ENCODE measurements around the gene ATRAID. TPM values are rescaled to one million over a fixed set of nuclear protein-coding genes. Genes with fewer than 3 reads are reported as not detected.
"Not testable (repeated sequence)": the region's sequence is repeated elsewhere in the genome, so short reads cannot be mapped to it uniquely, and the experiment has no call there.

Gene ATRAID
- total RNA-seq, 4 donors from 2014 or later = 107 to 210 (median 124) TPM

- TF ChIP-seq EP300 (IDR thresholded peaks at IDR 0.05) (no peak), POLR2A (IDR thresholded peaks at IDR 0.05) (no peak)
- TF ChIP-seq, protein P1, sequence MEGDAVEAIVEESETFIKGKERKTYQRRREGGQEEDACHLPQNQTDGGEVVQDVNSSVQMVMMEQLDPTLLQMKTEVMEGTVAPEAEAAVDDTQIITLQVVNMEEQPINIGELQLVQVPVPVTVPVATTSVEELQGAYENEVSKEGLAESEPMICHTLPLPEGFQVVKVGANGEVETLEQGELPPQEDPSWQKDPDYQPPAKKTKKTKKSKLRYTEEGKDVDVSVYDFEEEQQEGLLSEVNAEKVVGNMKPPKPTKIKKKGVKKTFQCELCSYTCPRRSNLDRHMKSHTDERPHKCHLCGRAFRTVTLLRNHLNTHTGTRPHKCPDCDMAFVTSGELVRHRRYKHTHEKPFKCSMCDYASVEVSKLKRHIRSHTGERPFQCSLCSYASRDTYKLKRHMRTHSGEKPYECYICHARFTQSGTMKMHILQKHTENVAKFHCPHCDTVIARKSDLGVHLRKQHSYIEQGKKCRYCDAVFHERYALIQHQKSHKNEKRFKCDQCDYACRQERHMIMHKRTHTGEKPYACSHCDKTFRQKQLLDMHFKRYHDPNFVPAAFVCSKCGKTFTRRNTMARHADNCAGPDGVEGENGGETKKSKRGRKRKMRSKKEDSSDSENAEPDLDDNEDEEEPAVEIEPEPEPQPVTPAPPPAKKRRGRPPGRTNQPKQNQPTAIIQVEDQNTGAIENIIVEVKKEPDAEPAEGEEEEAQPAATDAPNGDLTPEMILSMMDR (IDR thresholded peaks at IDR 0.05) = no peak
- Histone ChIP-seq H3K27me3 (peaks cover 0 to 3% of the 10 kb centered on the region in 2 donors), H3K36me3 (no peaks in the 10 kb centered on the region), H3K4me1 (peaks cover 0 to 7% (median 3%) of the 10 kb centered on the region in 4 donors), H3K4me3 (no peak overlapping the region), H3K27ac (no peak overlapping the region), H3K9me3 (no peaks in the 10 kb centered on the region)
- DNase-seq (ENCODE audit: low spot score in 2 of 2) = no peak
- WGBS, 2 donors = 64 to 74% methylated on average over 8 of the region's 8 CpGs
Measured at GRCh38 chr2:27171351-27171848, 40.4 kb upstream of the ATRAID start.

DNA sequence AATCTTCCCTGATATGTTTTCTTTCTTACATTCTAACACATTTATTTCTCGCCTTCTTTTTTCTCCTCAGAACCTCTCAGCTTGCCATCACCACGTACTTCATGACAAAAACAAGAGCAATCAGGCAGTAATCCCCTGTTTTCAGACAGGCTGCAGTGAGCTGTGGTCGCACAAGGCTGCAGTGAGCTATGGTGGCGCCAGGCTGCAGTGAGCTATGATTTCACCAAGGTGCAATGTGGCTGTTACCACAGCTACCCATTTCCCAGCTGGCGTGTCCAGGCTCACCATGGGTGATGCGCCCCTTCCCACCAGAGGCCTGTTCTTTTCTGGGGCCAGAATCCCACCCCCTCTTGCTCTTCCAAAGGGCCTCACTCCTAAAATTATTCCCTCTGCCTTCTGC is 37.2 kb upstream of the ATRAID start:
- DNase-seq (ENCODE audit: low spot score in 2 of 2) = no peak
- 64 to 65% methylated on average over 6 of the region's 6 CpGs for WGBS, 2 donors
- H3K27ac ChIP-seq = peak overlapping the region in 2 of 4 donors; percentile 4 to 20

DNA sequence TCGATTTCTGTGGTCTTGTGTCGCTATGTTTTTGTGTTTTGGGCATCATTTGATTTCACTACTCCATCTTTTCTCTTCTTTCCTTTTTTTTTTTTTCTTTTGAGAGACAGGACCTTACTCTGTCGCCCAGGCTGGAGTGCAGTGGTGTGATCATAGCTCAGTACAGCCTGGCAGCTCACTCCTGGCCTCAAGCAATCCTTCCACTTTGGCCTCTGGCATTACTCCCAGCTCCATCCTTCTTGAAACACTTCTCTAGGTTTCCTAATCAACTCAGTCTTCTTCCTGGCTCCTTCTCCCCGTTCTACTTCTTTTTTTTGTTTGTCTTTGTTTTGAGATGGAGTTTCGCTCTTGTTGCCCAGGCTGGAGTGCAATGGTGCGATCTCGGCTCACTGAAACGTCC is 36.5 kb upstream of the ATRAID start:
- Histone ChIP-seq H3K9me3 (no peaks in the 10 kb centered on the region), H3K4me3 (no peak overlapping the region), H3K27ac (peak overlapping the region in 2 of 4 donors; percentile 12 to 48), H3K4me1 (peaks cover 0 to 7% (median under 1%) of the 10 kb centered on the region in 4 donors), H3K27me3 (no peaks in the 10 kb centered on the region), H3K36me3 (no peaks in the 10 kb centered on the region)
- no peak for TF ChIP-seq POLR2A (IDR thresholded peaks at IDR 0.05)
- TF ChIP-seq EP300 (IDR thresholded peaks at IDR 0.05) = peak in 1 of 2 donors; percentile 33
- DNase-seq (ENCODE audit: low spot score in 2 of 2) = peak in 1 of 2 donors; percentile 60
- WGBS, 2 donors = 71 to 77% methylated on average over 8 of the region's 8 CpGs

More for the DNA sequence above, 37.2 kb upstream of the ATRAID start:
- H3K9me3 ChIP-seq = no peaks in the 10 kb centered on the region
- no peaks in the 10 kb centered on the region for H3K27me3 ChIP-seq
- no peaks in the 10 kb centered on the region for H3K36me3 ChIP-seq
- peaks cover 0 to 7% (median 3%) of the 10 kb centered on the region in 4 donors for H3K4me1 ChIP-seq
- TF ChIP-seq POLR2A (IDR thresholded peaks at IDR 0.05) (no peak), EP300 (IDR thresholded peaks at IDR 0.05) (no peak)
- TF ChIP-seq, protein P1 (IDR thresholded peaks at IDR 0.05) = no peak
- H3K4me3 ChIP-seq = no peak overlapping the region

DNA sequence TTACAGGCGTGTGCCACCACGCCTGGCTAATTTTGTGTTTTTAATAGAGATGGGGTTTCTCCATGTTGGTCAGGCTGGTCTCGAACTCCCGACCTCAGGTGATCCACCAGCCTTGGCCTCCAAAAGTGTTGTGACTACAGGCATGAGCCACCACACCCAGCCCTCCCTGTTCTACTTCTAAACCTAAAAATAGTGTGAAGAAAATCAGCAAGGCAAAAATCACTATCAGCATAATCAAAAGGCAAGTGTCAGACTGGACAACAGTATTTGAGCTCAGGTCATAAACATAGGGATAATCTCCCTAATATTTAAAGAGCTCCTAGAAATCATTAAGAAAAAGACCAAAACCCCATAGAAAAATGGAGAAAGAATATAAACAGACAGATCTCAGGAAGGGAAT is 36.1 kb upstream of the ATRAID start:
- 88 to 94% methylated on average over 4 of the region's 4 CpGs for WGBS, 2 donors
- not testable (repeated sequence) for DNase-seq (ENCODE audit: low spot score in 2 of 2); H3K4me3 ChIP-seq; H3K4me1 ChIP-seq; H3K9me3 ChIP-seq; H3K36me3 ChIP-seq; H3K27me3 ChIP-seq
- peak overlapping the region in 2 of 4 donors; percentile 12 to 48 for H3K27ac ChIP-seq

GRCh38 chr2:27177441-27178351 is 34.1 kb upstream of the ATRAID start:
- TF ChIP-seq EP300 (IDR thresholded peaks at IDR 0.05) (no peak), POLR2A (IDR thresholded peaks at IDR 0.05) (no peak)
- TF ChIP-seq, protein P1 (IDR thresholded peaks at IDR 0.05) = no peak
- no peaks in the 10 kb centered on the region for H3K27me3 ChIP-seq
- WGBS, 2 donors = 85% methylated on average over 15 of the region's 15 CpGs
- H3K9me3 ChIP-seq = no peaks in the 10 kb centered on the region
- peaks cover 0 to 7% (median 0%) of the 10 kb centered on the region in 4 donors for H3K4me1 ChIP-seq
- H3K27ac ChIP-seq = no peak overlapping the region
- no peaks in the 10 kb centered on the region for H3K36me3 ChIP-seq
- no peak for DNase-seq (ENCODE audit: low spot score in 2 of 2)
- H3K4me3 ChIP-seq = no peak overlapping the region

- Histone ChIP-seq H3K27ac (no peak overlapping the region), H3K4me3 (no peak overlapping the region), H3K4me1 (peaks cover 0 to 7% (median 0%) of the 10 kb centered on the region in 4 donors), H3K27me3 (no peaks in the 10 kb centered on the region), H3K9me3 (no peaks in the 10 kb centered on the region), H3K36me3 (no peaks in the 10 kb centered on the region)
- no peak for DNase-seq (ENCODE audit: low spot score in 2 of 2)
- WGBS, 2 donors = 85 to 88% methylated on average over 3 of the region's 3 CpGs
- TF ChIP-seq EP300 (IDR thresholded peaks at IDR 0.05) = no peak
- TF ChIP-seq, protein P1 (IDR thresholded peaks at IDR 0.05) = no peak
- no peak for TF ChIP-seq POLR2A (IDR thresholded peaks at IDR 0.05)
Measured at GRCh38 chr2:27178469-27178868, 33.4 kb upstream of the ATRAID start.
